ENCODE measurements around the gene FICD. TPM values are rescaled to one million over a fixed set of nuclear protein-coding genes. Genes with fewer than 3 reads are reported as not detected.

Gene FICD
- total and polyA plus RNA-seq, 9 of the 15 experiments (the other 6 are each of a cell fraction or from before 2014, with no cell fraction given) = 0.88 to 4.5 (median 1.9) TPM

- TF ChIP-seq STAT5B (CRISPR knock-in tag; IDR thresholded peaks at IDR 0.05) = no peak
- TF ChIP-seq GTF2B (IDR thresholded peaks at IDR 0.05; ENCODE audit: extremely low read depth, insufficient read length) = no peak
- TF ChIP-seq CBX2 (IDR thresholded peaks at IDR 0.05; ENCODE audit: insufficient read depth, low read length, poor library complexity, severe bottlenecking) = no peak
- TF ChIP-seq ZNF121 (CRISPR knock-in tag; conservative IDR thresholded peaks at IDR 0.05) = no peak
- no peak for TF ChIP-seq TRIM24 (IDR thresholded peaks at IDR 0.05)
- TF ChIP-seq HIVEP1 (CRISPR knock-in tag; IDR thresholded peaks at IDR 0.05) = no peak
- TF ChIP-seq PCBP2 (IDR thresholded peaks at IDR 0.05; ENCODE audit: low read depth, low read length, poor library complexity, severe bottlenecking) = no peak
- TF ChIP-seq FOXM1 (IDR thresholded peaks at IDR 0.05; ENCODE audit: low read depth) = no peak
- TF ChIP-seq FOXM1 (CRISPR knock-in tag; IDR thresholded peaks at IDR 0.05; ENCODE audit: low read depth) = no peak
- TF ChIP-seq PREB (CRISPR knock-in tag; IDR thresholded peaks at IDR 0.05) = no peak
- TF ChIP-seq, protein P1, sequence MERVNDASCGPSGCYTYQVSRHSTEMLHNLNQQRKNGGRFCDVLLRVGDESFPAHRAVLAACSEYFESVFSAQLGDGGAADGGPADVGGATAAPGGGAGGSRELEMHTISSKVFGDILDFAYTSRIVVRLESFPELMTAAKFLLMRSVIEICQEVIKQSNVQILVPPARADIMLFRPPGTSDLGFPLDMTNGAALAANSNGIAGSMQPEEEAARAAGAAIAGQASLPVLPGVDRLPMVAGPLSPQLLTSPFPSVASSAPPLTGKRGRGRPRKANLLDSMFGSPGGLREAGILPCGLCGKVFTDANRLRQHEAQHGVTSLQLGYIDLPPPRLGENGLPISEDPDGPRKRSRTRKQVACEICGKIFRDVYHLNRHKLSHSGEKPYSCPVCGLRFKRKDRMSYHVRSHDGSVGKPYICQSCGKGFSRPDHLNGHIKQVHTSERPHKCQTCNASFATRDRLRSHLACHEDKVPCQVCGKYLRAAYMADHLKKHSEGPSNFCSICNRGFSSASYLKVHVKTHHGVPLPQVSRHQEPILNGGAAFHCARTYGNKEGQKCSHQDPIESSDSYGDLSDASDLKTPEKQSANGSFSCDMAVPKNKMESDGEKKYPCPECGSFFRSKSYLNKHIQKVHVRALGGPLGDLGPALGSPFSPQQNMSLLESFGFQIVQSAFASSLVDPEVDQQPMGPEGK (CRISPR knock-in tag; IDR thresholded peaks at IDR 0.05; ENCODE audit: borderline replicate concordance) = no peak
- no peak for TF ChIP-seq CEBPG (CRISPR knock-in tag; IDR thresholded peaks at IDR 0.05)
- no peak for TF ChIP-seq CEBPG (tag; conservative IDR thresholded peaks at IDR 0.05 in 1 of 2, IDR thresholded peaks at IDR 0.05 in 1 of 2)
Measured at GRCh38 chr12:108538616-108539195, 23.6 kb downstream of the FICD start (continued).

All from K562 (cell line).